GM12878 (cell line): ENCODE data around the gene THADA. TPM values are rescaled to one million over a fixed set of nuclear protein-coding genes. Genes with fewer than 3 reads are reported as not detected.

Experiments used
- ATAC-seq: fragments of 200-7000 bp; cut with Tn5 transposase; 3 replicates; pipeline ENCODE4 v1.9.1; 2020; ENCODE audit warnings: mild to moderate bottlenecking, moderate library complexity
- BruUV-seq: library from RNA; stranded (reverse); fragments of 400-500 nt; replicated peaks from 2 replicates; lab custom pipeline; 2021; lab: Mats Ljungman, UMichigan
- CTCF ChIA-PET: fragments of 300-600 bp; sonication (Branson Sonifier 250); formaldehyde crosslinking; extraction: SDS; loops from one replicate; lab custom pipeline; 2021; ENCODE audit warnings: inconsistent platforms; lab: Yijun Ruan, JAX
- POLR2A ChIA-PET: fragments of 350-600 bp; formaldehyde crosslinking; extraction: SDS; loops from one replicate; lab custom pipeline; 2021; ENCODE audit warnings: inconsistent platforms; lab: Charles Lee
- RAD21 ChIA-PET: fragments of 300-600 bp; sonication (Branson Sonifier 250); formaldehyde crosslinking; loops from one replicate; lab custom pipeline; 2023; ENCODE audit warnings: antibody characterized with exemption; ENCODE audit not compliant: unreplicated experiment; lab: Charles Lee
- SMC1A ChIA-PET: fragments of 300-600 bp; sonication (Branson Sonifier 250); formaldehyde crosslinking; loops from one replicate; lab custom pipeline; 2023; ENCODE audit not compliant: unreplicated experiment, uncharacterized antibody; lab: Charles Lee
- DNase-seq: peaks from one replicate; pipeline ENCODE4 v3.0.0-alpha.2; 2011; ENCODE audit warnings: low read depth, low spot score
- FAIRE-seq: peaks from 3 replicates; lab custom pipeline; 2011; peaks lifted over from hg19 to GRCh38; lab: Jason Lieb, UNC
- H2AFZ ChIP-seq: 2 replicates; pipeline ENCODE4 v1.6.0; 2011; ENCODE audit warnings: low read depth, low read length, control low read depth; ENCODE audit not compliant: control insufficient read depth
- H3K27ac ChIP-seq: 2 replicates; pipeline ENCODE4 v1.5.1; 2011; ENCODE audit warnings: control low read depth; ENCODE audit not compliant: control insufficient read depth, insufficient read depth
- H3K27me3 ChIP-seq, 2 experiments: replicated peaks in 1 of 2; 2 replicates each; pipeline versions ENCODE4 v1.6.0 to v1.6.1; 2011; ENCODE audit warnings: low read length in 1 of 2; ENCODE audit not compliant: control insufficient read depth in 2 of 2, insufficient read depth in 2 of 2
- H3K36me3 ChIP-seq, 2 experiments: 2 replicates each; pipeline ENCODE4 v1.5.1; 2011; ENCODE audit warnings: low read length in 1 of 2; ENCODE audit not compliant: control insufficient read depth in 2 of 2, insufficient read depth in 2 of 2
- H3K4me1 ChIP-seq: 2 replicates; pipeline ENCODE4 v1.6.1; 2011; ENCODE audit warnings: mild to moderate bottlenecking, low read length, moderate library complexity, mixed read lengths; ENCODE audit not compliant: control insufficient read depth, insufficient read depth
- H3K4me2 ChIP-seq: 2 replicates; pipeline ENCODE4 v1.6.0; 2011; ENCODE audit warnings: control low read depth; ENCODE audit not compliant: control insufficient read depth, insufficient read depth
- H3K4me3 ChIP-seq: fragments of 200-600 bp; sonication (generic); 2 replicates; pipeline ENCODE4 v1.5.1; 2016
- H3K79me2 ChIP-seq: 2 replicates; pipeline ENCODE4 v1.6.0; 2011; ENCODE audit warnings: low read length; ENCODE audit not compliant: control insufficient read depth, insufficient read depth
- H3K9ac ChIP-seq: 2 replicates; pipeline ENCODE4 v1.8.0; 2011; ENCODE audit warnings: low read length, control low read depth, mixed read lengths; ENCODE audit not compliant: control insufficient read depth, insufficient read depth
- H3K9me3 ChIP-seq: replicated peaks from 3 replicates; pipeline ENCODE4 v1.5.1; 2011; ENCODE audit warnings: mild to moderate bottlenecking, low read length; ENCODE audit not compliant: control insufficient read depth, insufficient read depth
- H4K20me1 ChIP-seq: 2 replicates; pipeline ENCODE4 v1.6.0; 2011; ENCODE audit not compliant: control insufficient read depth, insufficient read depth
- ASH2L ChIP-seq: fragments of 300-600, 200-600 bp; sonication (generic); IDR thresholded peaks from 2 replicates; pipeline ENCODE4 v1.6.1; 2017; ENCODE audit warnings: low read depth, mild to moderate bottlenecking, borderline replicate concordance
- FOS ChIP-seq: IDR thresholded peaks from 3 replicates; pipeline ENCODE4 v1.6.1; 2011; ENCODE audit warnings: borderline replicate concordance; ENCODE audit not compliant: insufficient read length; ENCODE audit errors: extremely low read depth
- GATAD2B ChIP-seq: fragments of 450-650 bp; conservative IDR thresholded peaks from 2 replicates; pipeline ENCODE4 v1.6.1; 2017; ENCODE audit warnings: low read depth, mild to moderate bottlenecking, moderate library complexity
- KLF5 ChIP-seq: fragments of 450-650 bp; IDR thresholded peaks from 2 replicates; pipeline ENCODE4 v1.6.1; 2014; ENCODE audit warnings: mild to moderate bottlenecking; ENCODE audit not compliant: partially characterized antibody
- NFYA ChIP-seq: IDR thresholded peaks from 2 replicates; pipeline ENCODE4 v1.6.1; 2011; ENCODE audit warnings: low read depth, mild to moderate bottlenecking, low read length, improper control_type of control experiment, borderline replicate concordance
- RBBP5 ChIP-seq: fragments of 200-600 bp; sonication (generic); conservative IDR thresholded peaks from 2 replicates; pipeline ENCODE4 v1.6.1; 2016
- SPI1 ChIP-seq: IDR thresholded peaks from 2 replicates; pipeline ENCODE4 v1.6.1; 2011; ENCODE audit warnings: low read depth, mild to moderate bottlenecking, low read length, moderate library complexity, borderline replicate concordance; ENCODE audit not compliant: insufficient read depth
- YY1 ChIP-seq: IDR thresholded peaks from 2 replicates; pipeline ENCODE4 v1.6.1; 2011; ENCODE audit warnings: low read depth, mild to moderate bottlenecking, low read length
- WGBS: methylation state at CpG from one replicate; pipeline ENCODE4 v1.1.6; 2016; ENCODE audit warnings: low lambda C conversion rate; ENCODE audit not compliant: insufficient replicate concordance, insufficient coverage; ENCODE audit errors: missing lambda C conversion rate; 5-methylcytosine and 5-hydroxymethylcytosine counted together
- in situ Hi-C: fragments of 300-500 bp; cut with MboI; formaldehyde crosslinking; loops from 9 replicates; pipeline ENCODE4 v1.14.3; 2018; ENCODE audit warnings: mixed read lengths
- intact Hi-C: fragments of 100-400 bp; cut with micrococcal nuclease; formaldehyde crosslinking; loops from one replicate; pipeline ENCODE4 v1.14.2; 2022; ENCODE audit not compliant: unreplicated experiment
- polyA plus RNA-seq, 11 experiments: library from polyadenylated mRNA; depleted of rRNA in 4 of 11; unstranded in 6 of 11; stranded (reverse) in 5 of 11; fragments of >200 nt; fragmentation: Nextera tagmentation in 4 of 11; fragmentation: Illumina TruSeq in 1 of 11; extraction: Ambion mirVana in 4 of 11; extraction: Trizol in 1 of 11; gene quantifications; 1 replicate in 1 of 11; 2 replicates in 10 of 11; pipeline versions ENCODE4 v1.2.1 to v1.2.3, GENCODE V29; 2011 to 2016; ENCODE audit warnings: inconsistent platforms in 2 of 11, missing spikeins in 2 of 11, low read depth in 1 of 11
- total RNA-seq, 4 experiments: library from RNA; depleted of rRNA in 3 of 4; stranded (reverse); fragments of >200 nt in 3 of 4; fragmentation: Illumina TruSeq in 1 of 4; extraction: Trizol in 1 of 4; gene quantifications; 2 replicates each; pipeline versions ENCODE4 v1.2.1 to v1.2.3, GENCODE V29; 2013 to 2021
- TF ChIP-seq, protein P1 (sequence below): fragments of 450-650 bp; IDR thresholded peaks from 2 replicates; pipeline ENCODE4 v1.6.1; 2017; ENCODE audit warnings: mild to moderate bottlenecking, moderate library complexity

The THADA gene
- total and polyA plus RNA-seq, 10 of the 15 experiments (the other 5 are each of a cell fraction or from before 2014, with no cell fraction given), result 14.6 to 33.2 (median 23.2) TPM

DNA sequence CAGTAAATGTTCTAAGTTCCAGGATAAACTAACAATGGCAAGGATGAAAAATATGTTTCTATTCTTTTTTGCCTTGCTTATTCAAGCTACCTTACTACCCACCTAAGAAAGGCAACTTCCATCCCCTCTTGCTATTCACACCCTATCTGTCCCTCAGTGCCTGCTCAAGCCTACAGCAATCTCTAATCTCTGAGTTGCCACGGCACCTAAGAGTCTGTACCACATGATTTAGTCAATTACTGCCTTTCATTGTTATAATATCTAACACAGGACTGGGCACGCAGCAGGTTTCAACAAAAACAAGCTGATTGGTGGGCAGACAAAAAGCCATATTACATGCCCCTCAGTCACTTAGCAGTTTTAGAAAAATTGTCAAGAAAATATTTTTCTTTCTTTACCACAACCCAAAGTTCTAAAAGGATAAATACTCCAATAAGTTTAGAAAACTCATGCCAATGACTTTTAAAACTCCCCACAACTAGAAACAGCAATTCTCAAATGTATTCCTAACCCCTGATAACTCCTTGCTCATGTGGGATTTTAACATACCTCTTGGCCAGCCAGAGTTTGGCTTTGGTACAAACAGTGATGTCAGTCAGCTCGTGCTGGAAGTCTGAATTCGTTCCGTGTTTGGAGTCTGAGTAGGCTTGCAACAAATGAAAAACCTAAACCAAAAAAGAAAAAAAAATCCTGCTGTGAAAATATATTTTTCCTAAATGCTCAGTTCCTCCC, 252.1 kb downstream of the THADA start:
- Histone ChIP-seq H3K4me3 (no peak overlapping the region), H3K4me2 (no peak overlapping the region), H3K79me2 (no peaks in the 10 kb centered on the region), H3K36me3 (peaks cover 0 to 3% of the 10 kb centered on the region in 2 experiments; a peak in 3 of 4 replicates), H4K20me1 (no peaks in the 10 kb centered on the region), H3K9me3 (no peaks in the 10 kb centered on the region), H3K27me3 (no peaks in the 10 kb centered on the region), H3K27ac (no peak overlapping the region), H3K9ac (no peak overlapping the region), H3K4me1 (no peaks in the 10 kb centered on the region), H2AFZ (no peak overlapping the region)
- no peak for TF ChIP-seq KLF5
- DNase-seq, result no peak
- in situ Hi-C loops (no loop called here), intact Hi-C loops (no loop called here)
- ATAC-seq, result no peak
- no TSS peak for BruUV-seq
- SMC1A ChIA-PET, result interaction anchor here (1.2 to 1.3 kb wide), 2 partner anchors 9 to 65 kb away, joined by 3 to 4 read pairs; no protein-coding TSS in a partner anchor
- FAIRE-seq, result no peak
- CTCF ChIA-PET, result interaction anchor here (1.1 to 1.7 kb wide), 2 partner anchors 17 to 115 kb away, joined by 4 to 6 read pairs; no protein-coding TSS in a partner anchor
- WGBS, result 99% methylated on average over 5 of the region's 5 CpGs
- POLR2A ChIA-PET, result no interaction called here
- RAD21 ChIA-PET, result no interaction called here

- Histone ChIP-seq H3K9me3 (no peaks in the 10 kb centered on the region), H3K79me2 (no peaks in the 10 kb centered on the region), H3K4me2 (no peak overlapping the region), H3K4me3 (no peak overlapping the region), H3K4me1 (peaks cover under 1% of the 10 kb centered on the region; the same call in 1 of the 2 replicates), H3K9ac (no peak overlapping the region), H3K27me3 (no peaks in the 10 kb centered on the region), H3K27ac (no peak overlapping the region), H2AFZ (no peak overlapping the region), H3K36me3 (peaks cover 0 to 3% of the 10 kb centered on the region in 2 experiments; a peak in 3 of 4 replicates), H4K20me1 (no peaks in the 10 kb centered on the region)
- FAIRE-seq, result no peak
- ChIA-PET RAD21 (no interaction called here), POLR2A (no interaction called here), CTCF (interaction anchor here (0.5 to 1.7 kb wide), 5 partner anchors 9 to 902 kb away, joined by 3 to 6 read pairs (median 4); no protein-coding TSS in a partner anchor), SMC1A (interaction anchor here (0.6 to 1.9 kb wide), 4 partner anchors 14 to 82 kb away, joined by 3 to 5 read pairs (median 4); no protein-coding TSS in a partner anchor)
- intact Hi-C loops (no loop called here), in situ Hi-C loops (no loop called here)
- DNase-seq, result no peak
- BruUV-seq, result no TSS peak
- no peak; the same call in 2 of the 3 replicates for ATAC-seq
- 97% methylated on average over 13 of the region's 13 CpGs for WGBS
- TF ChIP-seq GATAD2B, result no peak
- no peak for TF ChIP-seq SPI1
- TF ChIP-seq, protein P1, sequence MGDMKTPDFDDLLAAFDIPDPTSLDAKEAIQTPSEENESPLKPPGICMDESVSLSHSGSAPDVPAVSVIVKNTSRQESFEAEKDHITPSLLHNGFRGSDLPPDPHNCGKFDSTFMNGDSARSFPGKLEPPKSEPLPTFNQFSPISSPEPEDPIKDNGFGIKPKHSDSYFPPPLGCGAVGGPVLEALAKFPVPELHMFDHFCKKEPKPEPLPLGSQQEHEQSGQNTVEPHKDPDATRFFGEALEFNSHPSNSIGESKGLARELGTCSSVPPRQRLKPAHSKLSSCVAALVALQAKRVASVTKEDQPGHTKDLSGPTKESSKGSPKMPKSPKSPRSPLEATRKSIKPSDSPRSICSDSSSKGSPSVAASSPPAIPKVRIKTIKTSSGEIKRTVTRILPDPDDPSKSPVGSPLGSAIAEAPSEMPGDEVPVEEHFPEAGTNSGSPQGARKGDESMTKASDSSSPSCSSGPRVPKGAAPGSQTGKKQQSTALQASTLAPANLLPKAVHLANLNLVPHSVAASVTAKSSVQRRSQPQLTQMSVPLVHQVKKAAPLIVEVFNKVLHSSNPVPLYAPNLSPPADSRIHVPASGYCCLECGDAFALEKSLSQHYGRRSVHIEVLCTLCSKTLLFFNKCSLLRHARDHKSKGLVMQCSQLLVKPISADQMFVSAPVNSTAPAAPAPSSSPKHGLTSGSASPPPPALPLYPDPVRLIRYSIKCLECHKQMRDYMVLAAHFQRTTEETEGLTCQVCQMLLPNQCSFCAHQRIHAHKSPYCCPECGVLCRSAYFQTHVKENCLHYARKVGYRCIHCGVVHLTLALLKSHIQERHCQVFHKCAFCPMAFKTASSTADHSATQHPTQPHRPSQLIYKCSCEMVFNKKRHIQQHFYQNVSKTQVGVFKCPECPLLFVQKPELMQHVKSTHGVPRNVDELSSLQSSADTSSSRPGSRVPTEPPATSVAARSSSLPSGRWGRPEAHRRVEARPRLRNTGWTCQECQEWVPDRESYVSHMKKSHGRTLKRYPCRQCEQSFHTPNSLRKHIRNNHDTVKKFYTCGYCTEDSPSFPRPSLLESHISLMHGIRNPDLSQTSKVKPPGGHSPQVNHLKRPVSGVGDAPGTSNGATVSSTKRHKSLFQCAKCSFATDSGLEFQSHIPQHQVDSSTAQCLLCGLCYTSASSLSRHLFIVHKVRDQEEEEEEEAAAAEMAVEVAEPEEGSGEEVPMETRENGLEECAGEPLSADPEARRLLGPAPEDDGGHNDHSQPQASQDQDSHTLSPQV, result no peak
- no peak for TF ChIP-seq NFYA
- TF ChIP-seq RBBP5, result no peak
- TF ChIP-seq ASH2L, result no peak
- TF ChIP-seq YY1, result no peak
- no peak for TF ChIP-seq FOS
These were observed 253.7 kb downstream of the THADA start for GRCh38 chr2:43341959-43342757.
